ENCODE data around the gene MRPS2.
"Not testable (repeated sequence)": the region's sequence is repeated elsewhere in the genome, so short reads cannot be mapped to it uniquely, and the experiment has no call there.

The MRPS2 gene

GRCh38 chr9:135514342-135515082 lies 14.0 kb downstream of the MRPS2 start:
- no peak for DNase-seq (ENCODE audit: low spot score)

GRCh38 chr9:135515083-135515951 lies 14.8 kb downstream of the MRPS2 start:
- no peak for DNase-seq (ENCODE audit: low spot score)

- no peak for DNase-seq (ENCODE audit: low spot score)
Measured at GRCh38 chr9:135516132-135516860, 15.8 kb downstream of the MRPS2 start.

GRCh38 chr9:135517407-135517822 lies 16.9 kb downstream of the MRPS2 start:
- DNase-seq (ENCODE audit: low spot score): no peak

GRCh38 chr9:135519179-135519971 lies 18.9 kb downstream of the MRPS2 start:
- DNase-seq (ENCODE audit: low spot score): no peak

- no peak for DNase-seq (ENCODE audit: low spot score)
Measured at GRCh38 chr9:135520916-135521607, 20.6 kb downstream of the MRPS2 start, which contains the start of gene LCN1. Gene LCN1 (plus strand): TSS chr9:135521440. CDS start chr9:135521498, 58 bp downstream.

- DNase-seq (ENCODE audit: low spot score): no peak
Measured at GRCh38 chr9:135521608-135522095, 21.2 kb downstream of the MRPS2 start.

GRCh38 chr9:135522137-135522877 lies 21.8 kb downstream of the MRPS2 start:
- DNase-seq (ENCODE audit: low spot score): no peak

- no peak for DNase-seq (ENCODE audit: low spot score)
Measured at GRCh38 chr9:135522931-135523330, 22.4 kb downstream of the MRPS2 start.

GRCh38 chr9:135523521-135524129 lies 23.1 kb downstream of the MRPS2 start:
- DNase-seq (ENCODE audit: low spot score): no peak

GRCh38 chr9:135524130-135524861 lies 23.8 kb downstream of the MRPS2 start:
- DNase-seq (ENCODE audit: low spot score): no peak

GRCh38 chr9:135525241-135526088 lies 25.0 kb downstream of the MRPS2 start:
- no peak for DNase-seq (ENCODE audit: low spot score)

GRCh38 chr9:135526089-135526729 lies 25.7 kb downstream of the MRPS2 start:
- no peak for DNase-seq (ENCODE audit: low spot score)

- DNase-seq (ENCODE audit: low spot score): no peak
Measured at GRCh38 chr9:135526730-135527571, 26.5 kb downstream of the MRPS2 start.

GRCh38 chr9:135528842-135529435 lies 28.5 kb downstream of the MRPS2 start:
- not testable (repeated sequence) for DNase-seq (ENCODE audit: low spot score)

- no peak for DNase-seq (ENCODE audit: low spot score)
Measured at GRCh38 chr9:135530146-135530545, 29.7 kb downstream of the MRPS2 start.

Measured in CD4-positive, alpha-beta T cell treated with Interleukin-15 for 4 hours (primary cell).